Stimulated activated naive CD8-positive, alpha-beta T cell treated with anti-CD3 and anti-CD28 coated beads, Interleukin-15, Interleukin-2, amounts not matched to agents 100 U/mL and 50 U/mL, for 24 hours (primary cell): ENCODE data around the gene NAV3.

Experiments
- ATAC-seq: fragments of 150-1000 bp; cut with Tn5 transposase; one replicate; pipeline ENCODE4 v1.10.0; 2021
- DNase-seq: peaks from one replicate; pipeline ENCODE4 v3.0.0; 2021

NAV3 gene

GRCh38 chr12:77928078-77928477, 97.4 kb downstream of the NAV3 start:
- DNase-seq: no peak
- no peak for ATAC-seq

- ATAC-seq (no peak), DNase-seq (no peak)
Measured at GRCh38 chr12:77932216-77932615, 101.5 kb downstream of the NAV3 start.

- ATAC-seq (no peak), DNase-seq (no peak)
Measured at GRCh38 chr12:77938301-77938700, 107.6 kb downstream of the NAV3 start.

- DNase-seq: no peak
- ATAC-seq: no peak
Measured at GRCh38 chr12:77940011-77940423, 109.3 kb downstream of the NAV3 start.

- DNase-seq (no peak), ATAC-seq (no peak)
Measured at GRCh38 chr12:77940567-77940966, 109.9 kb downstream of the NAV3 start.

GRCh38 chr12:77941401-77941800, 110.7 kb downstream of the NAV3 start:
- ATAC-seq: no peak
- no peak for DNase-seq

- DNase-seq: no peak
Measured at GRCh38 chr12:77943466-77943865, 112.8 kb downstream of the NAV3 start.

GRCh38 chr12:77946541-77947061, 115.9 kb downstream of the NAV3 start:
- ATAC-seq (no peak), DNase-seq (no peak)

More at GRCh38 chr12:77943466-77943865, 112.8 kb downstream of the NAV3 start:
- no peak for ATAC-seq

GRCh38 chr12:77947330-77947729, 116.6 kb downstream of the NAV3 start:
- ATAC-seq: no peak
- no peak for DNase-seq

GRCh38 chr12:77947746-77948145, 117.1 kb downstream of the NAV3 start:
- no peak for DNase-seq
- no peak for ATAC-seq

GRCh38 chr12:77949943-77950342, 119.2 kb downstream of the NAV3 start:
- ATAC-seq: no peak
- no peak for DNase-seq

- ATAC-seq (no peak), DNase-seq (no peak)
Measured at GRCh38 chr12:77953528-77954205, 123.0 kb downstream of the NAV3 start.

- DNase-seq (no peak), ATAC-seq (no peak)
Measured at GRCh38 chr12:77954206-77954555, 123.5 kb downstream of the NAV3 start.

- ATAC-seq (no peak), DNase-seq (no peak)
Measured at GRCh38 chr12:77957062-77957461, 126.4 kb downstream of the NAV3 start.

- no peak for ATAC-seq
- no peak for DNase-seq
Measured at GRCh38 chr12:77963576-77964178, 133.0 kb downstream of the NAV3 start.

GRCh38 chr12:77965790-77966189, 135.1 kb downstream of the NAV3 start:
- ATAC-seq (no peak), DNase-seq (no peak)

GRCh38 chr12:77968021-77968420, 137.3 kb downstream of the NAV3 start:
- DNase-seq (no peak), ATAC-seq (no peak)

- ATAC-seq: no peak
- no peak for DNase-seq
Measured at GRCh38 chr12:77968571-77968970, 137.9 kb downstream of the NAV3 start.

GRCh38 chr12:77973579-77973978, 142.9 kb downstream of the NAV3 start:
- ATAC-seq: no peak
- DNase-seq: no peak

- DNase-seq: no peak
- ATAC-seq: no peak
Measured at GRCh38 chr12:77974645-77975044, 144.0 kb downstream of the NAV3 start.

GRCh38 chr12:77979597-77980250, 149.0 kb downstream of the NAV3 start:
- ATAC-seq: no peak
- DNase-seq: no peak

- no peak for DNase-seq
- ATAC-seq: no peak
Measured at GRCh38 chr12:77980782-77981181, 150.1 kb downstream of the NAV3 start.

- DNase-seq: no peak
- ATAC-seq: no peak
Measured at GRCh38 chr12:77983859-77984258, 153.2 kb downstream of the NAV3 start.

GRCh38 chr12:77992760-77993159, 162.1 kb downstream of the NAV3 start:
- ATAC-seq: no peak
- DNase-seq: no peak
